Stomach (tissue), 9 donors: Measurements from ENCODE around the gene CCDC88C. TPM values are rescaled to one million over a fixed set of nuclear protein-coding genes. Genes with fewer than 3 reads are reported as not detected.

Experiments
- DNase-seq, 2 donors: peaks; one replicate each; pipeline versions ENCODE4 v3.0.0 to v3.0.0-alpha.2; 2013 to 2019
- H3K27ac ChIP-seq, 5 donors: fragments of 200-600 bp in 4 of 5; sonication (generic) in 4 of 5; one replicate each; pipeline ENCODE4 v1.5.1; 2013 to 2019; ENCODE audit warnings: mild to moderate bottlenecking in 1 of 5, moderate library complexity in 1 of 5
- H3K27me3 ChIP-seq, 3 donors: fragments of 200-600 bp; sonication (generic); one replicate each; pipeline ENCODE4 v1.5.1; 2017 to 2019; ENCODE audit warnings: mixed run types in 1 of 3
- H3K36me3 ChIP-seq, 4 donors: fragments of 200-600 bp; sonication (generic); 1 replicate in 3 of 4; 2 replicates in 1 of 4; pipeline ENCODE4 v1.5.1; 2016 to 2019
- H3K4me1 ChIP-seq, 4 donors: fragments of 200-600 bp; sonication (generic); one replicate each; pipeline ENCODE4 v1.5.1; 2016 to 2019
- H3K4me3 ChIP-seq, 4 donors: fragments of 200-600 bp; sonication (generic) in 3 of 4; one replicate each; pipeline ENCODE4 v1.5.1; 2016 to 2019; ENCODE audit warnings: mild to moderate bottlenecking in 1 of 4
- H3K9me3 ChIP-seq, 4 donors: fragments of 200-600 bp; sonication (generic); one replicate each; pipeline ENCODE4 v1.5.1; 2016 to 2019
- EP300 ChIP-seq: sonication (generic); formaldehyde crosslinking; IDR thresholded peaks from one replicate; pipeline ENCODE4 v1.6.1; 2017; ENCODE audit warnings: antibody characterized with exemption
- POLR2A ChIP-seq, 4 donors: fragments of 450-650 bp; IDR thresholded peaks; one replicate each; pipeline ENCODE4 v1.6.1; 2016; ENCODE audit warnings: antibody characterized with exemption in 4 of 4, control low read depth in 2 of 4, mild to moderate bottlenecking in 1 of 4, moderate library complexity in 1 of 4
- POLR2AphosphoS5 ChIP-seq, 3 donors: sonication (generic); formaldehyde crosslinking; IDR thresholded peaks; one replicate each; pipeline ENCODE4 v1.6.1; 2016; ENCODE audit warnings: antibody characterized with exemption in 3 of 3
- WGBS, 5 donors: extraction: QIAGEN DNeasy Blood & Tissue Kit in 3 of 5; methylation state at CpG; one replicate each; pipeline versions ENCODE4 v1.1.5 to v1.1.7; 2013 to 2018; 5-methylcytosine and 5-hydroxymethylcytosine counted together
- intact Hi-C: fragments of 100-400 bp; cut with DNase I; formaldehyde crosslinking; loops from one replicate; pipeline ENCODE4 v1.15.1; 2023; ENCODE audit warnings: low total_unique reads
- polyA plus RNA-seq, 3 donors: library from polyadenylated mRNA; stranded (reverse); fragments of 200-250 nt; gene quantifications; one replicate each; pipeline ENCODE4 v1.2.3, GENCODE V29; 2013
- total RNA-seq, 5 donors: library from RNA; depleted of rRNA; stranded (reverse); fragments of >200 nt; gene quantifications; one replicate each; pipeline versions ENCODE4 v1.1.0 to v1.2.3, GENCODE V29; 2014 to 2016
- TF ChIP-seq, protein P1 (sequence below), 7 experiments: fragments of 450-650 bp in 4 of 7; fragments of 200-600 bp in 3 of 7; sonication (generic) in 3 of 7; IDR thresholded peaks; one replicate each; pipeline ENCODE4 v1.5.1; 2016 to 2019; ENCODE audit warnings: antibody characterized with exemption in 7 of 7, control low read depth in 2 of 7, mild to moderate bottlenecking in 1 of 7
- donor health status: healthy with polysubstance abuse.
- donor health status: Bipolar disorder and iron deficiency.
- donor health status: healthy.

CCDC88C gene
- total and polyA plus RNA-seq, 8 donors: 10.5 to 66.9 (median 22.3) TPM

DNA sequence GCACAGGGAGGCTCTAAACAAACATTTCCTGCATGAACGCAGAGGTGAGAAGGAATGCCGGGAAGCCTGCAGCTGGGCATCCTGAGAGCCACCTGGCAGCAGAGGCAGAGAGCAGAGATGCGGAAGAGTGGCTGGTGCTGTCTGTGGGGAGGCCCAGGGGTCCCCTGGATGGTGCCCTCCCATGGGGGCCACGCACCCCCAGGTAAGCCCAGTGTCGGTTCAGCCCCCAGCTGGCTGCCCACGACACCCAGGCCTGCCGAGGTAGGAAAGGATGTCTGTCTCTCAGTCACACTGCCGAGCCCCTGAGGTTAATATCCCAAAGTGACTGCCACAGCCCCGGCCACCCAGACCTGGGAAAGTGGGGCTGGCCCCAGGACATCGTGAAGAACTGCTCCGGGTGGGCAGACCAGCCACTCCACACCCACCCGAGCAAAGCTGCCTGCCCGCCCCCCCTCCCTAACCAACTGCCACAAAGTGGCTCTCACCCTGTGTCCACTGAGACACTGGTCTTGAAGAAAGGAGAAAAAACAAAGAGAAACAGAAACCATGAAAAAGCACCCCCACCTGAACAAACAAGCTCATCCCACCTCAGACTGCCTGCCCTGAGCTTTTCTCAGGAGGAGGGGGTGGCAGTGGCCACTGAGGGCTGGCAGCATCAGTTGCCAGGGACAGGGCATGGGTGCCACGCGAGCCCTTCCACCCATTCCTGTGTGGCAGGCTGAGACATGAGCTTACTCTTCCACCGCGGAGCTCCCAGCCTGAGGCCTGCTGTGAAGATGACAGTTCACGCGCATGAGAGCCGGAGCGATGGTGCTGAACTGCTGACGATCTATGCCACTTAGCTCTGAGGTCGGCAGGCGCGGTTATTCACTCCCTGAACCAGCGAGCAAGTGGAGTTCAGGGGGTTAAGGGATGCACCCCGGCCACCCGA lies 40.8 kb downstream of the CCDC88C start:
- H3K9me3 ChIP-seq: no peaks in the 10 kb centered on the region
- H3K27ac ChIP-seq: peak overlapping the region in 2 of 5 donors; percentile 54 to 82
- H3K4me3 ChIP-seq: no peak overlapping the region
- intact Hi-C loops: no loop called here
- H3K27me3 ChIP-seq: no peaks in the 10 kb centered on the region
- TF ChIP-seq EP300 (no peak), POLR2A (IDR thresholded peaks at IDR 0.05) (no peak), POLR2AphosphoS5 (IDR thresholded peaks at IDR 0.05) (no peak)
- TF ChIP-seq, protein P1, sequence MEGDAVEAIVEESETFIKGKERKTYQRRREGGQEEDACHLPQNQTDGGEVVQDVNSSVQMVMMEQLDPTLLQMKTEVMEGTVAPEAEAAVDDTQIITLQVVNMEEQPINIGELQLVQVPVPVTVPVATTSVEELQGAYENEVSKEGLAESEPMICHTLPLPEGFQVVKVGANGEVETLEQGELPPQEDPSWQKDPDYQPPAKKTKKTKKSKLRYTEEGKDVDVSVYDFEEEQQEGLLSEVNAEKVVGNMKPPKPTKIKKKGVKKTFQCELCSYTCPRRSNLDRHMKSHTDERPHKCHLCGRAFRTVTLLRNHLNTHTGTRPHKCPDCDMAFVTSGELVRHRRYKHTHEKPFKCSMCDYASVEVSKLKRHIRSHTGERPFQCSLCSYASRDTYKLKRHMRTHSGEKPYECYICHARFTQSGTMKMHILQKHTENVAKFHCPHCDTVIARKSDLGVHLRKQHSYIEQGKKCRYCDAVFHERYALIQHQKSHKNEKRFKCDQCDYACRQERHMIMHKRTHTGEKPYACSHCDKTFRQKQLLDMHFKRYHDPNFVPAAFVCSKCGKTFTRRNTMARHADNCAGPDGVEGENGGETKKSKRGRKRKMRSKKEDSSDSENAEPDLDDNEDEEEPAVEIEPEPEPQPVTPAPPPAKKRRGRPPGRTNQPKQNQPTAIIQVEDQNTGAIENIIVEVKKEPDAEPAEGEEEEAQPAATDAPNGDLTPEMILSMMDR (IDR thresholded peaks at IDR 0.05): no peak
- peaks cover 64 to 98% (median 90%) of the 10 kb centered on the region in 4 donors for H3K4me1 ChIP-seq
- H3K36me3 ChIP-seq: no peaks in the 10 kb centered on the region
- 77 to 88% (median 85%) methylated on average over 26 to 28 of the region's 28 CpGs for WGBS, 5 donors
- no peak for DNase-seq

GRCh38 chr14:91375720-91376452 lies 41.7 kb downstream of the CCDC88C start:
- WGBS, 5 donors: 87 to 93% (median 89%) methylated on average over 23 to 25 of the region's 25 CpGs
- H3K27ac ChIP-seq: peak overlapping the region in 3 of 5 donors; percentile 34 to 82 (median 66)
- no peak for DNase-seq
- no peaks in the 10 kb centered on the region for H3K27me3 ChIP-seq
- H3K9me3 ChIP-seq: no peaks in the 10 kb centered on the region
- TF ChIP-seq, protein P1 (IDR thresholded peaks at IDR 0.05): no peak
- no peak for TF ChIP-seq POLR2AphosphoS5 (IDR thresholded peaks at IDR 0.05)
- TF ChIP-seq POLR2A (IDR thresholded peaks at IDR 0.05): no peak
- no peak for TF ChIP-seq EP300
- H3K4me1 ChIP-seq: peaks cover 70 to 100% (median 93%) of the 10 kb centered on the region in 4 donors
- H3K36me3 ChIP-seq: no peaks in the 10 kb centered on the region
- H3K4me3 ChIP-seq: no peak overlapping the region
- intact Hi-C loops: no loop called here

DNA sequence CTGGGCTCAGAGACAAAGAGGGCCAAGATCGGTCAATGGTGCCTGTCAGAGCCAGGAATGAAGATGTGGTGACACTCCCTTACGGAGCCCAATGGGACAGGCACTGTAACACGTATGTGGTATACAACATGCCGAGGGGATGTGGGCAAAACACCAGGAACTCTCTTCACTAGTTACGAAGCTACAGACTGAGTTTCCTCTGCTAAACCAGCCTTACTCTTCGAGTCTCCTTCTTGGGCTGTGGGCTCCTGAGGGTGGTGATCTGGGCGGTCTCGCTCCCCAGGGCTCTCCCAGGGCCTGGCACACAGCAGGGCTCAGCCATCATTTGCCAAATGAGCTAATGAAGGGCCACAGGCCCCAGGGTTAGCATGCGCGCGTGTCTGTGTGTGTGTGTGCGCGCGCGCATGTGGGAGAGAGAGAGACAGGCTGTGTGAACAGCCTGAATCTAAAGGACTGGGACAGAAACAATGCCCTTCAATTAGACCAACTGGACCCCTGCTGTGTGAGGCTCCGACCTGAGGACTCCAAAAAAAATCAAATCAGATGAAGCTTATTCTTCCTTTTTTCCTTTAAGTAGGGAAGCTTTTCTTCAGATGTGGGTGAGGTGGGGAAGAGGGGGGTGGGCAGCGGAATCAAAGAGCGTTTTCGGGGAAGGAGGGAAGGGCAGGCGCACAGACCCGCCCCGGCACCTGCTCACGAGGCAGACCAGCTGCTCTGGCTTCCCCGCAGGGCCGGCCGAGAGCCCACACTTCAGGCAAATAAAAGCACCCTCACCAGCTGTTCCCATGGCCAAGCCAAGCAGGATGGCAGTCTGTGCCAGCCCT lies 42.5 kb downstream of the CCDC88C start:
- peak in 1 of 2 donors; percentile 76 for DNase-seq
- no peaks in the 10 kb centered on the region for H3K27me3 ChIP-seq
- peak overlapping the region in 4 of 5 donors; percentile 4 to 82 (median 56) for H3K27ac ChIP-seq
- no peak overlapping the region for H3K4me3 ChIP-seq
- no peaks in the 10 kb centered on the region for H3K36me3 ChIP-seq
- intact Hi-C loops: no loop called here
- H3K9me3 ChIP-seq: no peaks in the 10 kb centered on the region
- WGBS, 5 donors: 68 to 80% (median 75%) methylated on average over 21 to 26 of the region's 26 CpGs
- peak in 1 of 3 donors; percentile 16 for TF ChIP-seq POLR2AphosphoS5 (IDR thresholded peaks at IDR 0.05)
- TF ChIP-seq, protein P1 (IDR thresholded peaks at IDR 0.05): no peak
- peaks cover 69 to 100% (median 93%) of the 10 kb centered on the region in 4 donors for H3K4me1 ChIP-seq
